DND-41 (cell line): ENCODE measurements around the gene COX20.

Experiments
- ATAC-seq: fragments of 200-7000 bp; cut with Tn5 transposase; 3 replicates; pipeline ENCODE4 v1.9.1; 2021; ENCODE audit warnings: low read depth; ENCODE audit not compliant: insufficient read depth
- DNase-seq: peaks from one replicate; pipeline ENCODE4 v3.0.0-alpha.2; 2020
- H2AFZ ChIP-seq: 2 replicates; pipeline ENCODE4 v1.6.0; 2012; ENCODE audit warnings: low read depth, low read length
- H3K27ac ChIP-seq: 2 replicates; pipeline ENCODE4 v1.5.1; 2012; ENCODE audit warnings: low read length, inconsistent platforms
- H3K27me3 ChIP-seq: fragments of 200-600 bp; sonication (generic); 2 replicates; pipeline ENCODE4 v1.6.0; 2012; ENCODE audit warnings: low read length, mild to moderate bottlenecking, inconsistent platforms; ENCODE audit not compliant: insufficient read depth, poor library complexity
- H3K36me3 ChIP-seq: 2 replicates; pipeline ENCODE4 v1.5.1; 2012; ENCODE audit warnings: low read length, inconsistent platforms; ENCODE audit not compliant: insufficient read depth
- H3K4me1 ChIP-seq: 2 replicates; pipeline ENCODE4 v1.5.1; 2012; ENCODE audit warnings: mild to moderate bottlenecking, low read length; ENCODE audit not compliant: insufficient read depth
- H3K4me2 ChIP-seq: 2 replicates; pipeline ENCODE4 v1.6.0; 2012; ENCODE audit warnings: mild to moderate bottlenecking, moderate library complexity, low read length, inconsistent platforms; ENCODE audit not compliant: insufficient read depth
- H3K4me3 ChIP-seq, 2 experiments: fragments of 200-600 bp in 1 of 2; shearing (Covaris generic) in 1 of 2; 2 replicates each; pipeline ENCODE4 v1.5.1; 2012 to 2016; ENCODE audit warnings: inconsistent platforms in 2 of 2, low read length in 2 of 2, mild to moderate bottlenecking in 2 of 2, low read depth in 1 of 2, moderate library complexity in 1 of 2
- H3K79me2 ChIP-seq: 2 replicates; pipeline ENCODE4 v1.6.0; 2012; ENCODE audit warnings: low read length, inconsistent platforms; ENCODE audit not compliant: insufficient read depth
- H3K9ac ChIP-seq: 2 replicates; pipeline ENCODE4 v1.6.0; 2012; ENCODE audit warnings: low read depth, mild to moderate bottlenecking, inconsistent platforms, low read length, moderate library complexity
- H3K9me3 ChIP-seq: 2 replicates; pipeline ENCODE4 v1.5.1; 2012; ENCODE audit warnings: low read length, moderate library complexity, mild to moderate bottlenecking, inconsistent platforms; ENCODE audit not compliant: insufficient read depth, severe bottlenecking
- H4K20me1 ChIP-seq: 2 replicates; pipeline ENCODE4 v1.6.0; 2012; ENCODE audit warnings: low read length; ENCODE audit not compliant: insufficient read depth
- EZH2 ChIP-seq: IDR thresholded peaks from 3 replicates; pipeline ENCODE4 v1.6.1; 2012; ENCODE audit warnings: borderline replicate concordance, low read depth, mild to moderate bottlenecking, moderate library complexity, low read length, inconsistent platforms; ENCODE audit not compliant: severe bottlenecking
- TF ChIP-seq, protein P1 (sequence below): IDR thresholded peaks from 2 replicates; pipeline ENCODE4 v1.5.1; 2012; ENCODE audit warnings: borderline replicate concordance, low read length, moderate library complexity, mild to moderate bottlenecking; ENCODE audit not compliant: poor library complexity, severe bottlenecking; ENCODE audit errors: extremely low read depth

The COX20 gene

DNA sequence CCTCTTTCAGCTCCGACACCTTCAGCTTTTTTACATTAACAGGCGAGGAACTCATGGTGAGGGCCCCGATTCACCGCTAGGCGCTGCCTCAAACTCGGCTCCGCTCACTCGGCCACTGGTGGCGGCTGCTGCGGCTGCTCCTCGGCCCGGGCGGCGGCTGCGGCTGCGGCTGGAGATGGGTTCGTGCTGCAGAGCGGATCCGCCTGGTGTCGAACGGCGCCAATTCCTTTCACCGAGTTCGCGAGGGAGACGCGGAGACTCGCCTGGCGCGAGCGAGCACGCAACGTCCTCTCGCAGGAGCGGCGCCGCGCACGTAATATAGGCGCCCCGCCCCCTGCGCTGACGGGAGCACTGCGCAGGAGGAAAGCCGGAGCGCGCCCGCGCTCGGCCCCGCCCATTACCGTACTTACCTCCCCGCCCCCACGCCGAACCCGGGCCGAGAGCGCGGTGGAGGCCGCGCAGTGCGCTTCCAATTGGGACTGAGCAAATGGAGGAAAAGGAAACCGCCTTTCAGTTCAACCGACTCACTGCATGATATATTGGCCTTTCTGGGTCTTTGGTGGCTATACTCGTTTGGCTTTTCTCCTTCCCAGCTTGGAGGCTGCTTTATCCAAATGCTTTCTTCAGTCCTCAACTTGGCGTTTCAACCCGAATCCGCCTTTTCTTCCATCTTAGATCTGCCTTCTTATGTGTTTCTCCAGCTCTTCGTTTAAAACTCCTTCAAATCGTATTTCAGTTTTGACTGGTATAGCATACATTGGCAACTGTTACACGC, 29.0 kb downstream of the COX20 start, which contains the start of gene HNRNPU:
Gene HNRNPU, minus strand, starts transcription at position 291 of the 775 bp plus-strand sequence. Its CDS starts 236 bp downstream, at position 55.
- peak; percentile 69 for ATAC-seq
- peak within 1 kb of the TSS; percentile 99 for H3K27ac ChIP-seq
- H3K79me2 ChIP-seq: peaks cover 62% of the 10 kb centered on the region

DNA sequence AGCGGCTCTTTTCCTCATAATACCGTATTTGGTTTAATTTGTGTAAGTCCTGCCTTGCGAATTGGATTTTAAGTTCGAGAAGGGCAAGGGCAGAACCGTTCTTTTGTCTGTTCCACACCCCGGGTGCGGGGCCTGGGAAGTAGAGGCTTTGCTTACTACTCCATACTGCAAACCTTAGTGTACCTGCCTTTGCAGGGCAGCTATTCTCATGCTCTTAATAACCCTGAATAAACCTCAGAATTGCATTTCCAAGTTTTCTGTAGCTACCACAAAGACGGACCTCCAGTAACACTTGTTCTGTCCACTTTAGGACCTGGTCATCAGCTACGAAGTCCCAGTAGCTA, 29.5 kb downstream of the COX20 start:
- peak overlapping the region; percentile 96 for H3K9ac ChIP-seq
- peak overlapping the region; percentile 49 to 66 for H3K4me3 ChIP-seq
- H3K79me2 ChIP-seq: peaks cover 56% of the 10 kb centered on the region
- ATAC-seq (peak; percentile 17), DNase-seq (peak; percentile 65)
- peaks cover 28% of the 10 kb centered on the region for H4K20me1 ChIP-seq
- H3K4me1 ChIP-seq: peaks cover 39% of the 10 kb centered on the region
- peak overlapping the region; percentile 89 for H2AFZ ChIP-seq
- H3K27me3 ChIP-seq: no peaks in the 10 kb centered on the region
- H3K9me3 ChIP-seq: no peaks in the 10 kb centered on the region
- peak overlapping the region; percentile 99 for H3K27ac ChIP-seq
- peak overlapping the region; percentile 79 for H3K4me2 ChIP-seq
- H3K36me3 ChIP-seq: peaks cover 37% of the 10 kb centered on the region
- TF ChIP-seq EZH2: no peak
- TF ChIP-seq, protein P1, sequence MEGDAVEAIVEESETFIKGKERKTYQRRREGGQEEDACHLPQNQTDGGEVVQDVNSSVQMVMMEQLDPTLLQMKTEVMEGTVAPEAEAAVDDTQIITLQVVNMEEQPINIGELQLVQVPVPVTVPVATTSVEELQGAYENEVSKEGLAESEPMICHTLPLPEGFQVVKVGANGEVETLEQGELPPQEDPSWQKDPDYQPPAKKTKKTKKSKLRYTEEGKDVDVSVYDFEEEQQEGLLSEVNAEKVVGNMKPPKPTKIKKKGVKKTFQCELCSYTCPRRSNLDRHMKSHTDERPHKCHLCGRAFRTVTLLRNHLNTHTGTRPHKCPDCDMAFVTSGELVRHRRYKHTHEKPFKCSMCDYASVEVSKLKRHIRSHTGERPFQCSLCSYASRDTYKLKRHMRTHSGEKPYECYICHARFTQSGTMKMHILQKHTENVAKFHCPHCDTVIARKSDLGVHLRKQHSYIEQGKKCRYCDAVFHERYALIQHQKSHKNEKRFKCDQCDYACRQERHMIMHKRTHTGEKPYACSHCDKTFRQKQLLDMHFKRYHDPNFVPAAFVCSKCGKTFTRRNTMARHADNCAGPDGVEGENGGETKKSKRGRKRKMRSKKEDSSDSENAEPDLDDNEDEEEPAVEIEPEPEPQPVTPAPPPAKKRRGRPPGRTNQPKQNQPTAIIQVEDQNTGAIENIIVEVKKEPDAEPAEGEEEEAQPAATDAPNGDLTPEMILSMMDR: no peak

More for the DNA sequence above, 29.0 kb downstream of the COX20 start, which contains the start of gene HNRNPU:
- H3K27me3 ChIP-seq: no peaks in the 10 kb centered on the region
- H3K36me3 ChIP-seq: peaks cover 42% of the 10 kb centered on the region
- H4K20me1 ChIP-seq: peaks cover 34% of the 10 kb centered on the region
- H3K4me1 ChIP-seq: peaks cover 45% of the 10 kb centered on the region
- H3K4me3 ChIP-seq: peak within 1 kb of the TSS; percentile 66 to 74
- H2AFZ ChIP-seq: peak within 1 kb of the TSS; percentile 89
- H3K4me2 ChIP-seq: peak within 1 kb of the TSS; percentile 79
- no peaks in the 10 kb centered on the region for H3K9me3 ChIP-seq
- no peak for TF ChIP-seq EZH2
- TF ChIP-seq, protein P1: peak; percentile 21
- H3K9ac ChIP-seq: peak within 1 kb of the TSS; percentile 96
- DNase-seq: peak; percentile 96

DNA sequence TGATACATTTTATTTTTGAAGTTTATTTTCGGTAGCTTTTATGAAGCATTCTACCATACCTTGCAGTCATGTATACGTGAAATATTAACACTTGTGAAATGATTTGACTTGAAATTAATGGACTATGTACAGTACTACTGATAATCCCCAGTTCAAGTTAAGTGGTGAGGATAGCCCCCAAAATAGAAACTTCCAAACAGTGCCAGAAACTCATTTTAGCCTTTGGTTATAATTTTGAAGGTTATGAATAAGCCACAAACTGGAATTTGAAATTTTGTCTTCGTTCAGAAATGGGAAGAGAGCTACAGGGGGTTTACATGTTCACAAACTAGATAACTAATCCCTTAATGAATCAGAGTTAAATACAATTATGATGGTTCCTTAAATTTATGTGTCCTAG, 30.4 kb downstream of the COX20 start:
- Histone ChIP-seq H4K20me1 (peaks cover 20% of the 10 kb centered on the region), H3K4me1 (peaks cover 31% of the 10 kb centered on the region), H3K36me3 (peaks cover 29% of the 10 kb centered on the region), H3K27me3 (no peaks in the 10 kb centered on the region), H2AFZ (no peak overlapping the region; the same call in 1 of the 2 replicates), H3K4me2 (peak overlapping the region; percentile 79), H3K79me2 (peaks cover 48% of the 10 kb centered on the region), H3K27ac (peak overlapping the region; percentile 99; the same call in 1 of the 2 replicates), H3K4me3 (peak overlapping the region in 1 of 2 experiments; percentile 66; a peak in 1 of 4 replicates), H3K9ac (peak overlapping the region; percentile 96), H3K9me3 (no peaks in the 10 kb centered on the region)
- ATAC-seq: no peak
- DNase-seq: no peak
- TF ChIP-seq EZH2: no peak
- TF ChIP-seq, protein P1: no peak
